Breast epithelium (tissue), 4 donors: ENCODE results near the gene ATP5F1E. TPM values are rescaled to one million over a fixed set of nuclear protein-coding genes. Genes with fewer than 3 reads are reported as not detected.

Experiments used
- DNase-seq, 2 donors: peaks; one replicate each; pipeline ENCODE4 v3.0.0-alpha.2; 2019; ENCODE audit warnings: low spot score in 2 of 2
- H3K27ac ChIP-seq, 2 donors: fragments of 200-600 bp; sonication (generic) in 1 of 2; one replicate each; pipeline ENCODE4 v1.5.1; 2016 to 2019; ENCODE audit warnings: mild to moderate bottlenecking in 1 of 2
- H3K27me3 ChIP-seq, 2 donors: fragments of 200-600 bp; sonication (generic) in 1 of 2; one replicate each; pipeline versions ENCODE4 v1.5.1 to v1.6.0; 2017 to 2019; ENCODE audit warnings: control low read depth in 1 of 2, mild to moderate bottlenecking in 1 of 2
- H3K36me3 ChIP-seq: fragments of 200-600 bp; one replicate; pipeline ENCODE4 v1.5.1; 2019
- H3K4me1 ChIP-seq, 2 donors: fragments of 200-600 bp; sonication (generic); one replicate each; pipeline ENCODE4 v1.5.1; 2016 to 2019; ENCODE audit warnings: control low read depth in 1 of 2
- H3K4me3 ChIP-seq, 3 donors: fragments of 200-600 bp; sonication (generic); 1 replicate in 2 of 3; 2 replicates in 1 of 3; pipeline ENCODE4 v1.5.1; 2016 to 2019; ENCODE audit warnings: mild to moderate bottlenecking in 3 of 3, moderate library complexity in 2 of 3
- H3K9me3 ChIP-seq, 2 donors: fragments of 200-600 bp; sonication (generic) in 1 of 2; one replicate each; pipeline ENCODE4 v1.5.1; 2016 to 2019; ENCODE audit warnings: control low read depth in 1 of 2
- CTCF ChIP-seq, 3 donors: fragments of 450-650 bp; IDR thresholded peaks; one replicate each; pipeline ENCODE4 v1.5.1; 2016 to 2017; ENCODE audit warnings: antibody characterized with exemption in 3 of 3, mild to moderate bottlenecking in 3 of 3, moderate library complexity in 3 of 3
- POLR2A ChIP-seq: fragments of 450-650 bp; IDR thresholded peaks from one replicate; pipeline ENCODE4 v1.6.1; 2016; ENCODE audit warnings: antibody characterized with exemption, mild to moderate bottlenecking, moderate library complexity
- POLR2AphosphoS5 ChIP-seq, 3 donors: sonication (generic); formaldehyde crosslinking; IDR thresholded peaks; one replicate each; pipeline ENCODE4 v1.6.1; 2017; ENCODE audit warnings: antibody characterized with exemption in 3 of 3
- intact Hi-C: fragments of 100-400 bp; cut with DNase I; formaldehyde crosslinking; loops from one replicate; pipeline ENCODE4 v1.15.1; 2023; ENCODE audit warnings: low total_unique reads
- total RNA-seq, 3 donors: library from RNA; depleted of rRNA; stranded (reverse); fragments of >200 nt; gene quantifications; one replicate each; pipeline ENCODE4 v1.1.0, GENCODE V29; 2016

ATP5F1E gene
- total RNA-seq, 3 donors from 2014 or later = 25.6 to 36.4 (median 31.4) TPM

GRCh38 chr20:59004493-59004762 is 27.7 kb downstream of the ATP5F1E start:
- DNase-seq = peak in 1 of 2 donors; percentile 48

GRCh38 chr20:59003836-59004492 is 28.2 kb downstream of the ATP5F1E start:
- H3K36me3 ChIP-seq = no peaks in the 10 kb centered on the region
- H3K4me3 ChIP-seq = peak overlapping the region in 1 of 3 donors; percentile 85
- no peaks in the 10 kb centered on the region for H3K27me3 ChIP-seq
- H3K27ac ChIP-seq = peak overlapping the region; percentile 93
- H3K9me3 ChIP-seq = no peaks in the 10 kb centered on the region
- no peak for DNase-seq
- intact Hi-C loops = no loop called here
- peaks cover 14 to 20% of the 10 kb centered on the region in 2 donors for H3K4me1 ChIP-seq
- TF ChIP-seq CTCF (IDR thresholded peaks at IDR 0.05) (no peak), POLR2AphosphoS5 (IDR thresholded peaks at IDR 0.05) (no peak), POLR2A (no peak)

More at GRCh38 chr20:59004493-59004762, 27.7 kb downstream of the ATP5F1E start:
- intact Hi-C loops = no loop called here
- H3K27me3 ChIP-seq = no peaks in the 10 kb centered on the region
- H3K4me1 ChIP-seq = peaks cover 14 to 20% of the 10 kb centered on the region in 2 donors
- peak overlapping the region; percentile 81 to 86 (median 85) for H3K4me3 ChIP-seq
- no peaks in the 10 kb centered on the region for H3K36me3 ChIP-seq
- H3K9me3 ChIP-seq = no peaks in the 10 kb centered on the region
- peak overlapping the region; percentile 93 for H3K27ac ChIP-seq
- TF ChIP-seq POLR2A = no peak
- TF ChIP-seq POLR2AphosphoS5 (IDR thresholded peaks at IDR 0.05) = no peak
- TF ChIP-seq CTCF (IDR thresholded peaks at IDR 0.05) = no peak

- Histone ChIP-seq H3K4me3 (peak overlapping the region in 1 of 3 donors; percentile 85), H3K36me3 (no peaks in the 10 kb centered on the region), H3K27me3 (no peaks in the 10 kb centered on the region), H3K4me1 (peaks cover 14 to 20% of the 10 kb centered on the region in 2 donors), H3K9me3 (no peaks in the 10 kb centered on the region), H3K27ac (peak overlapping the region; percentile 93)
- no peak for TF ChIP-seq POLR2A
- no peak for TF ChIP-seq CTCF (IDR thresholded peaks at IDR 0.05)
- no peak for TF ChIP-seq POLR2AphosphoS5 (IDR thresholded peaks at IDR 0.05)
- DNase-seq = no peak
- intact Hi-C loops = no loop called here
Observed at GRCh38 chr20:59002874-59003399, 29.2 kb downstream of the ATP5F1E start.

DNA sequence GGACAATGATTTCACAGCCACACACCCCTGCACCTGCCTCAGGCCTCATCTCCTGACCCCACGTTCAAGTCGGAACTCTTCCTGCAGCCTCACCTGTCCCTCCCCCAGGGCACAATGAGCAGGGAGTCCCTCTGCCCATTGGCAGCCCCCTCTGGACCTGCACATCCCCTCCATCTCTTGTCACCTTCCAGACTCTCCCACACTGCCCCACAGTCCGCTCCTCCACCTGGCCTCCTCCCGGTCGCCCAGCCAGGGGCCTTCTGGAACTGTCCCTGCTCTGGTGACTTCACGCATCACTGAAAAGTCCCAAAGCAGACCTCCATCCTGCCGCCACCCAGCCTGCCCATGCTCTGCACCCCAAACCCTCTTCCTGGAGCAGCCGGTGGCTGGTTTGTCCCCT is 29.7 kb downstream of the ATP5F1E start:
- Histone ChIP-seq H3K9me3 (no peaks in the 10 kb centered on the region), H3K27me3 (no peaks in the 10 kb centered on the region), H3K4me3 (no peak overlapping the region), H3K27ac (peak overlapping the region; percentile 93), H3K36me3 (no peaks in the 10 kb centered on the region), H3K4me1 (peaks cover 14 to 20% of the 10 kb centered on the region in 2 donors)
- TF ChIP-seq CTCF (IDR thresholded peaks at IDR 0.05) = no peak
- TF ChIP-seq POLR2A = no peak
- no peak for TF ChIP-seq POLR2AphosphoS5 (IDR thresholded peaks at IDR 0.05)
- intact Hi-C loops = no loop called here
- no peak for DNase-seq

GRCh38 chr20:59001449-59002171 is 30.5 kb downstream of the ATP5F1E start:
- intact Hi-C loops = no loop called here
- no peaks in the 10 kb centered on the region for H3K36me3 ChIP-seq

More at GRCh38 chr20:59001449-59002171, 30.5 kb downstream of the ATP5F1E start:
- no peak overlapping the region for H3K4me3 ChIP-seq
- H3K9me3 ChIP-seq = no peaks in the 10 kb centered on the region
- H3K27me3 ChIP-seq = no peaks in the 10 kb centered on the region
- H3K27ac ChIP-seq = peak overlapping the region in 1 of 2 donors; percentile 93
- peaks cover 11 to 20% of the 10 kb centered on the region in 2 donors for H3K4me1 ChIP-seq
- TF ChIP-seq POLR2A = no peak
- TF ChIP-seq POLR2AphosphoS5 (IDR thresholded peaks at IDR 0.05) = no peak
- TF ChIP-seq CTCF (IDR thresholded peaks at IDR 0.05) = no peak
- no peak for DNase-seq
